HEK293 (cell line): ENCODE data around the gene MAPK12.

Source experiments
- HOXA7 ChIP-seq: sonication (generic); formaldehyde crosslinking; IDR thresholded peaks from 2 replicates; pipeline ENCODE4 v1.8.1; 2022; ENCODE audit warnings: missing genetic modification reagents, borderline replicate concordance
- IKZF3 ChIP-seq: fragments of 450-650 bp; IDR thresholded peaks from 2 replicates; pipeline ENCODE4 v1.5.0; 2018; ENCODE audit warnings: missing biosample characterization, mild to moderate bottlenecking, missing genetic modification characterization, moderate library complexity
- PBX3 ChIP-seq: sonication (generic); formaldehyde crosslinking; IDR thresholded peaks from 2 replicates; pipeline ENCODE4 v1.8.1; 2022; ENCODE audit warnings: mild to moderate bottlenecking, moderate library complexity, missing genetic modification reagents
- SALL2 ChIP-seq: fragments of 450-650 bp; formaldehyde crosslinking; IDR thresholded peaks from 2 replicates; pipeline ENCODE4 v1.5.0; 2017; ENCODE audit warnings: missing biosample characterization, mild to moderate bottlenecking, missing genetic modification characterization, borderline replicate concordance
- ZBTB17 ChIP-seq: fragments of 450-650 bp; formaldehyde crosslinking; IDR thresholded peaks from 2 replicates; pipeline ENCODE4 v1.5.1; 2016; ENCODE audit warnings: missing biosample characterization, missing genetic modification characterization
- ZBTB21 ChIP-seq: fragments of 450-650 bp; formaldehyde crosslinking; IDR thresholded peaks from 2 replicates; pipeline ENCODE4 v1.5.1; 2017; ENCODE audit warnings: missing biosample characterization, missing genetic modification characterization
- ZBTB7A ChIP-seq: fragments of 450-650 bp; formaldehyde crosslinking; IDR thresholded peaks from 2 replicates; pipeline ENCODE4 v1.5.1; 2016; ENCODE audit warnings: low read depth, missing biosample characterization, missing genetic modification characterization
- ZNF169 ChIP-seq: fragments of 450-650 bp; formaldehyde crosslinking; IDR thresholded peaks from 2 replicates; pipeline ENCODE4 v1.5.1; 2016; ENCODE audit warnings: missing biosample characterization, missing genetic modification characterization
- ZNF175 ChIP-seq: fragments of 450-650 bp; formaldehyde crosslinking; IDR thresholded peaks from 2 replicates; pipeline ENCODE4 v1.5.1; 2016; ENCODE audit warnings: missing biosample characterization, missing genetic modification characterization
- ZNF274 ChIP-seq, 2 experiments: fragments of 200-500 bp in 1 of 2; fragments of 450-650 bp in 1 of 2; sonication (Bioruptor generic) in 1 of 2; formaldehyde crosslinking in 1 of 2; IDR thresholded peaks; 2 replicates each; pipeline versions ENCODE4 v1.5.1 to v1.6.1; 2014 to 2016; ENCODE audit warnings: borderline replicate concordance in 1 of 2, inconsistent platforms in 1 of 2, low read length in 1 of 2, missing biosample characterization in 1 of 2, missing genetic modification characterization in 1 of 2
- TF ChIP-seq, protein P1 (sequence below): fragments of 450-650 bp; formaldehyde crosslinking; IDR thresholded peaks from 2 replicates; pipeline ENCODE4 v1.5.1; 2016; ENCODE audit warnings: missing biosample characterization, missing genetic modification characterization
- TF ChIP-seq, protein P2 (sequence below): fragments of 450-650 bp; formaldehyde crosslinking; IDR thresholded peaks from 2 replicates; pipeline ENCODE4 v1.5.1; 2016; ENCODE audit warnings: missing biosample characterization, missing genetic modification characterization

- TF ChIP-seq SALL2 (tag by site-specific recombination) = no peak
- no peak for TF ChIP-seq ZBTB17 (tag by site-specific recombination)
- TF ChIP-seq PBX3 = no peak
- no peak for TF ChIP-seq HOXA7 (CRISPR knock-in tag)
- no peak for TF ChIP-seq ZNF175 (tag by site-specific recombination)
- no peak for TF ChIP-seq ZNF169 (tag by site-specific recombination)
- TF ChIP-seq, protein P1, sequence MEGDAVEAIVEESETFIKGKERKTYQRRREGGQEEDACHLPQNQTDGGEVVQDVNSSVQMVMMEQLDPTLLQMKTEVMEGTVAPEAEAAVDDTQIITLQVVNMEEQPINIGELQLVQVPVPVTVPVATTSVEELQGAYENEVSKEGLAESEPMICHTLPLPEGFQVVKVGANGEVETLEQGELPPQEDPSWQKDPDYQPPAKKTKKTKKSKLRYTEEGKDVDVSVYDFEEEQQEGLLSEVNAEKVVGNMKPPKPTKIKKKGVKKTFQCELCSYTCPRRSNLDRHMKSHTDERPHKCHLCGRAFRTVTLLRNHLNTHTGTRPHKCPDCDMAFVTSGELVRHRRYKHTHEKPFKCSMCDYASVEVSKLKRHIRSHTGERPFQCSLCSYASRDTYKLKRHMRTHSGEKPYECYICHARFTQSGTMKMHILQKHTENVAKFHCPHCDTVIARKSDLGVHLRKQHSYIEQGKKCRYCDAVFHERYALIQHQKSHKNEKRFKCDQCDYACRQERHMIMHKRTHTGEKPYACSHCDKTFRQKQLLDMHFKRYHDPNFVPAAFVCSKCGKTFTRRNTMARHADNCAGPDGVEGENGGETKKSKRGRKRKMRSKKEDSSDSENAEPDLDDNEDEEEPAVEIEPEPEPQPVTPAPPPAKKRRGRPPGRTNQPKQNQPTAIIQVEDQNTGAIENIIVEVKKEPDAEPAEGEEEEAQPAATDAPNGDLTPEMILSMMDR (tag by site-specific recombination) = no peak
- TF ChIP-seq, protein P2, sequence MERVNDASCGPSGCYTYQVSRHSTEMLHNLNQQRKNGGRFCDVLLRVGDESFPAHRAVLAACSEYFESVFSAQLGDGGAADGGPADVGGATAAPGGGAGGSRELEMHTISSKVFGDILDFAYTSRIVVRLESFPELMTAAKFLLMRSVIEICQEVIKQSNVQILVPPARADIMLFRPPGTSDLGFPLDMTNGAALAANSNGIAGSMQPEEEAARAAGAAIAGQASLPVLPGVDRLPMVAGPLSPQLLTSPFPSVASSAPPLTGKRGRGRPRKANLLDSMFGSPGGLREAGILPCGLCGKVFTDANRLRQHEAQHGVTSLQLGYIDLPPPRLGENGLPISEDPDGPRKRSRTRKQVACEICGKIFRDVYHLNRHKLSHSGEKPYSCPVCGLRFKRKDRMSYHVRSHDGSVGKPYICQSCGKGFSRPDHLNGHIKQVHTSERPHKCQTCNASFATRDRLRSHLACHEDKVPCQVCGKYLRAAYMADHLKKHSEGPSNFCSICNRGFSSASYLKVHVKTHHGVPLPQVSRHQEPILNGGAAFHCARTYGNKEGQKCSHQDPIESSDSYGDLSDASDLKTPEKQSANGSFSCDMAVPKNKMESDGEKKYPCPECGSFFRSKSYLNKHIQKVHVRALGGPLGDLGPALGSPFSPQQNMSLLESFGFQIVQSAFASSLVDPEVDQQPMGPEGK = no peak
- no peak for TF ChIP-seq ZBTB7A (tag by site-specific recombination)
- TF ChIP-seq ZNF274 (IDR thresholded peaks at IDR 0.05; ENCODE audit: low read length) = no peak
- no peak for TF ChIP-seq ZNF274 (tag by site-specific recombination; IDR thresholded peaks at IDR 0.05; ENCODE audit: borderline replicate concordance)
- TF ChIP-seq IKZF3 (tag by site-specific recombination) = no peak
- no peak for TF ChIP-seq ZBTB21
Measured at GRCh38 chr22:50309601-50309991, 48.1 kb upstream of the MAPK12 start.
